HG03060 (cell line): Measurements from ENCODE around the gene TNRC18.

ENCODE experiments used
- ATAC-seq: cut with Tn5 transposase; IDR thresholded peaks from one replicate; pipeline ENCODE4 v1.9.1; 2021; ENCODE audit warnings: low read depth, moderate number of reproducible peaks; ENCODE audit not compliant: unreplicated experiment

The TNRC18 gene

GRCh38 chr7:5406957-5407945, 16.4 kb downstream of the TNRC18 start:
- ATAC-seq: no peak

GRCh38 chr7:5404421-5404826, 19.2 kb downstream of the TNRC18 start:
- ATAC-seq: no peak

GRCh38 chr7:5403442-5403841, 20.2 kb downstream of the TNRC18 start:
- no peak for ATAC-seq

- no peak for ATAC-seq
These were observed 25.9 kb downstream of the TNRC18 start for GRCh38 chr7:5397736-5398135.

GRCh38 chr7:5396999-5397663, 26.5 kb downstream of the TNRC18 start:
- peak; percentile 51 for ATAC-seq

GRCh38 chr7:5396542-5396941, 27.1 kb downstream of the TNRC18 start:
- ATAC-seq: peak; percentile 49

GRCh38 chr7:5395246-5395645, 28.4 kb downstream of the TNRC18 start:
- ATAC-seq: no peak

GRCh38 chr7:5394264-5395105, 29.1 kb downstream of the TNRC18 start:
- ATAC-seq: no peak

GRCh38 chr7:5393748-5394147, 29.9 kb downstream of the TNRC18 start:
- no peak for ATAC-seq

- no peak for ATAC-seq
These were observed 30.3 kb downstream of the TNRC18 start for GRCh38 chr7:5393328-5393727.

- ATAC-seq: no peak
These were observed 32.7 kb downstream of the TNRC18 start for GRCh38 chr7:5390918-5391317.

- ATAC-seq: no peak
These were observed 34.7 kb downstream of the TNRC18 start for GRCh38 chr7:5388905-5389433.

- no peak for ATAC-seq
These were observed 35.2 kb downstream of the TNRC18 start for GRCh38 chr7:5388273-5388901.

- no peak for ATAC-seq
These were observed 35.9 kb downstream of the TNRC18 start for GRCh38 chr7:5387711-5388245.

- no peak for ATAC-seq
These were observed 39.0 kb downstream of the TNRC18 start for GRCh38 chr7:5384618-5385017.

GRCh38 chr7:5383314-5384098, 40.1 kb downstream of the TNRC18 start:
- ATAC-seq: no peak

GRCh38 chr7:5382281-5382892, 41.2 kb downstream of the TNRC18 start:
- no peak for ATAC-seq

GRCh38 chr7:5381071-5381772, 42.4 kb downstream of the TNRC18 start:
- ATAC-seq: no peak
